ENCODE measurements around the gene TEX10. TPM values are rescaled to one million over a fixed set of nuclear protein-coding genes. Genes with fewer than 3 reads are reported as not detected.
A peak's percentile ranks its signal among the peaks of the same experiment; 100 is the strongest.

The TEX10 gene
- total and polyA plus RNA-seq, 2 of the 4 experiments (the other 2 are of a cell fraction): 16.2 to 43.9 TPM

DNA sequence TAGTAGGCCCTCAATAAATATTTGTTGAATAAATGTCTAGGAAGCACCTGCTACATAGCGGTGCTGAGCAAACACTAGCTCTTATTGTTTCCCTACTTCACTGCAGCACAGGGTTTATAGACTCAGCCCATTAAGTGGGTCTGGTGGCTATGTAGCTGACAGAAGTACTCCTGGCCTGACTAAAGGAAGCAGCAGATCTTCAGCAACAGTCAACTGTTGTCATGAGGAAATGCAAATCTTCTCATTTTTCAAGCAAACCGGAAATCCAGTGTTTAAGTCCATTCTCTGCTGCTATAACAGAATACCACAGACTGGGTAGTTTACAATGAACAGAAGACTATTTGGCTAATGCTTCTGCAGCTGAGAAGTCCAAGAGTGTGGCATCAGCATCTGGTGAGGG is 2.8 kb upstream of the TEX10 start:
- no peak overlapping the region for H3K18ac ChIP-seq (ENCODE audit: low read depth, low read length)
- H3K9ac ChIP-seq (ENCODE audit: low read depth, low read length): no peak overlapping the region
- no peak overlapping the region for H2AK5ac ChIP-seq (ENCODE audit: low read depth, low read length)
- no peak overlapping the region for H4K5ac ChIP-seq (ENCODE audit: low read depth, low read length)
- no peak overlapping the region for H3K27ac ChIP-seq (ENCODE audit: insufficient read depth, low read length)
- no peaks in the 10 kb centered on the region for H3K36me3 ChIP-seq (ENCODE audit: control insufficient read depth, insufficient read depth, low read length)
- H3K4me1 ChIP-seq (ENCODE audit: control insufficient read depth, insufficient read depth, low read length): no peaks in the 10 kb centered on the region
- H2BK15ac ChIP-seq (ENCODE audit: low read depth, low read length): no peak overlapping the region
- H3K4me2 ChIP-seq (ENCODE audit: low read depth, low read length): no peak overlapping the region
- H2BK20ac ChIP-seq (ENCODE audit: low read depth, low read length): no peak overlapping the region
- H3K79me1 ChIP-seq (ENCODE audit: low read depth in 1 of 2, low read length in 2 of 2): peaks cover 8 to 32% of the 10 kb centered on the region in 2 experiments; a peak in 3 of 4 replicates
- H2AFZ ChIP-seq (replicated peaks; ENCODE audit: low read length, poor library complexity): no peak overlapping the region
- H3K23ac ChIP-seq (ENCODE audit: low read depth, low read length): no peak overlapping the region
- no peak overlapping the region for H3K4ac ChIP-seq (ENCODE audit: low read depth, low read length)
- H2AK9ac ChIP-seq (replicated peaks; ENCODE audit: low read depth, low read length, poor library complexity): no peak overlapping the region
- H4K91ac ChIP-seq (ENCODE audit: insufficient read depth, low read depth, low read length): no peak overlapping the region
- in situ Hi-C loops (cut with MboI; ENCODE audit: low sequenced_read_pairs) (no loop called here), dilution Hi-C loops (cut with HindIII; ENCODE audit: low sequenced_read_pairs, unreplicated experiment) (no loop called here), intact Hi-C loops (cut with micrococcal nuclease) (no loop called here)
- CTCF ChIA-PET: no interaction called here
- no peak overlapping the region for H2BK120ac ChIP-seq (ENCODE audit: low read depth, low read length)
- H2BK5ac ChIP-seq (ENCODE audit: low read depth, low read length, poor library complexity, severe bottlenecking): no peak overlapping the region
- DNase-seq: no peak
- H4K20me1 ChIP-seq (ENCODE audit: insufficient read depth, low read length): peaks cover 4% of the 10 kb centered on the region; the same call in 1 of the 2 replicates
- H4K8ac ChIP-seq (ENCODE audit: low read depth in 2 of 2, low read length in 2 of 2): no peak overlapping the region
- peaks cover 9% of the 10 kb centered on the region for H3K9me1 ChIP-seq (ENCODE audit: insufficient read depth, low read length)
- WGBS, 2 experiments (ENCODE audit: extremely low coverage in 2 of 2, insufficient read length in 1 of 2): no CpG with 5 or more reads among the region's 2 CpGs
- BruUV-seq (replicated peaks): no TSS peak
- H3K27me3 ChIP-seq (ENCODE audit: control insufficient read depth, insufficient read depth, low read length): no peaks in the 10 kb centered on the region
- H3K9me3 ChIP-seq (ENCODE audit: control insufficient read depth, insufficient read depth, low read length): no peaks in the 10 kb centered on the region
- H3K14ac ChIP-seq (replicated peaks; ENCODE audit: low read depth, low read length): no peak overlapping the region
- TF ChIP-seq RFX5 (IDR thresholded peaks at IDR 0.05; ENCODE audit: low read depth, low read length): peak; percentile 20; the same call in 1 of the 2 replicates
- TF ChIP-seq RAD21 (IDR thresholded peaks at IDR 0.05; ENCODE audit: low read length): no peak
- no peak overlapping the region for H3K4me3 ChIP-seq (ENCODE audit: insufficient read depth, low read depth, low read length)
- POLR2A ChIA-PET (ENCODE audit: unreplicated experiment): no interaction called here
- ATAC-seq (ENCODE audit: low read depth): no peak
- no peak overlapping the region for H3K56ac ChIP-seq (ENCODE audit: extremely low read depth, insufficient read depth, low read length)

Measured in IMR-90 (cell line).